Cardiac septum (tissue), 1 donor: Measurements from ENCODE around the gene METTL2B. TPM values are rescaled to one million over a fixed set of nuclear protein-coding genes. Genes with fewer than 3 reads are reported as not detected.

ENCODE experiments used
- total RNA-seq: library from RNA; stranded (reverse); fragmentation: NEBNext Ultra II Directional; extraction: Animal tissue kit (Norgen Biotek cat#: 25700); gene quantifications from one replicate; pipeline ENCODE4 v1.2.1, GENCODE V29; 2021
- donor health status: DM: no; HTN: no; CAD: no.

METTL2B gene
- total RNA-seq, 1 donor from 2014 or later: 22.8 TPM

Other genes starting within 250 kb of the METTL2B start
- 0.30 TPM for gene LEP, start 235.5 kb upstream of the METTL2B start, total RNA-seq
- 35.1 TPM for gene RBM28, start 132.8 kb upstream of the METTL2B start, total RNA-seq
- gene PRRT4, start 115.1 kb upstream of the METTL2B start, total RNA-seq: 2.4 TPM
- gene IMPDH1, start 66.8 kb upstream of the METTL2B start, total RNA-seq: 22.2 TPM
- 14.0 TPM for gene HILPDA, start 20.9 kb upstream of the METTL2B start, total RNA-seq
- 2.4 TPM for gene GARIN1A, start 195.5 kb downstream of the METTL2B start, total RNA-seq